ENCODE measurements around the gene ACVR2B.

The ACVR2B gene

DNA sequence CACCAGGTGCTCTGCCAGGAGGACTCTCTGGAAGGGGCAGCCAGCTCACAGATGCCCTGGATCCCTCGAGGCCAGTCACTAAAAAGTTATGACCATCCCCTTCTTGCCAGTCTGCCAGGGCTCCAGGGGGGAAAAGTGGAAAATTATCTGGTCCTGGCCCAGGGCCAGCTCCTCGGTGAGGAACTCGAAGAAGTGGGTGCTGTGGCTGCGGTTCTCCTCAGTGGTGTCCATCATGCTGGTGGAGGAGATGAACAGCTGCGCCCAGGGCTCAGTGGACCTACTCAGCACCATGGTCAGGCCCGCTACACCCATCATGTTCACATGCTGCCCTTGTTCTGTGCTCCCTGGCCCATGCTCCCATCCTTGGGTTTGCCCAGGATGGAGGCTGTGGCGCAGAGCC is 61.7 kb downstream of the ACVR2B start:
- TF ChIP-seq, protein P1, sequence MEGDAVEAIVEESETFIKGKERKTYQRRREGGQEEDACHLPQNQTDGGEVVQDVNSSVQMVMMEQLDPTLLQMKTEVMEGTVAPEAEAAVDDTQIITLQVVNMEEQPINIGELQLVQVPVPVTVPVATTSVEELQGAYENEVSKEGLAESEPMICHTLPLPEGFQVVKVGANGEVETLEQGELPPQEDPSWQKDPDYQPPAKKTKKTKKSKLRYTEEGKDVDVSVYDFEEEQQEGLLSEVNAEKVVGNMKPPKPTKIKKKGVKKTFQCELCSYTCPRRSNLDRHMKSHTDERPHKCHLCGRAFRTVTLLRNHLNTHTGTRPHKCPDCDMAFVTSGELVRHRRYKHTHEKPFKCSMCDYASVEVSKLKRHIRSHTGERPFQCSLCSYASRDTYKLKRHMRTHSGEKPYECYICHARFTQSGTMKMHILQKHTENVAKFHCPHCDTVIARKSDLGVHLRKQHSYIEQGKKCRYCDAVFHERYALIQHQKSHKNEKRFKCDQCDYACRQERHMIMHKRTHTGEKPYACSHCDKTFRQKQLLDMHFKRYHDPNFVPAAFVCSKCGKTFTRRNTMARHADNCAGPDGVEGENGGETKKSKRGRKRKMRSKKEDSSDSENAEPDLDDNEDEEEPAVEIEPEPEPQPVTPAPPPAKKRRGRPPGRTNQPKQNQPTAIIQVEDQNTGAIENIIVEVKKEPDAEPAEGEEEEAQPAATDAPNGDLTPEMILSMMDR (IDR thresholded peaks at IDR 0.05; ENCODE audit: low read depth, low read length), result no peak
- DNase-seq (ENCODE audit: extremely low read depth, low read depth), result no peak

DNA sequence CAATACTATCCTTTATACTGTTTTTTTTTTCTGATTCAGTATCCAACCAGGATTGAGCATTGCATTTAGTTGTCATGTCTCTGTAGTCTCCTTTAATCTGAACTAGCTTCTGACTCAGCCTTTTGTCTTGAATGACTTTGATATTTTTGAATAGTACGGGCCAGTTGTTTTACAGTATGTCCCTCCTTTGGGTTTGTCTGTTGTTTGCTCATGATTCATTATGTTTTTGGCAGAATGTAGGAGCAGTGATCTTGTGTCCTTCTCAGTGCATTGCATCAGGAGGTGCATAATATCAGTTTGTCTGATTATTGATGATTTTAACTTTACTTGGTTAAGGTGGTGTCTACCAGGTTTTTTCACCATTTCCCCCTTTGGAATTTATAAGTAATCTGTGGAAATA is 63.0 kb downstream of the ACVR2B start:
- DNase-seq (ENCODE audit: extremely low read depth, low read depth), result no peak
- TF ChIP-seq, protein P1 (IDR thresholded peaks at IDR 0.05; ENCODE audit: low read depth, low read length), result no peak

DNA sequence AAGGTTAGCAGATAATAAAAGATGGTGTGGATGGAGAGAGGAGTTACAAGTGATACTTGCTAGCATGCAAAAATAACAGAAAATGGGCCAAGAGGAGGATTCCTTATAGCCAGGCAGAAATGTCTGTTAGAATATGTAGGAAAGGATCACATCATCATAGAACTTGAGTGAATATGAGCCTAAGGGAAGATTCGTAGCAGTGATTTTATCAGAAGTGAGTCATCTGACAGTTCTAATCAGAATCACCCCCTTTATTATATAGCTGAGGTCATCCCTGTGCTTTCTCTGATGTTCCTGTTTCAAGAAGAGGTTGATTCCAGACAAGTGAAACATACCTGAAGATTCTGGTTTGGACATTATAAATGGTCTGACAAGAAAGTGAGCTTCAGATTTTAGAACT is 65.3 kb downstream of the ACVR2B start:
- TF ChIP-seq, protein P1 (IDR thresholded peaks at IDR 0.05; ENCODE audit: low read depth, low read length), result no peak
- DNase-seq (ENCODE audit: extremely low read depth, low read depth), result no peak

DNA sequence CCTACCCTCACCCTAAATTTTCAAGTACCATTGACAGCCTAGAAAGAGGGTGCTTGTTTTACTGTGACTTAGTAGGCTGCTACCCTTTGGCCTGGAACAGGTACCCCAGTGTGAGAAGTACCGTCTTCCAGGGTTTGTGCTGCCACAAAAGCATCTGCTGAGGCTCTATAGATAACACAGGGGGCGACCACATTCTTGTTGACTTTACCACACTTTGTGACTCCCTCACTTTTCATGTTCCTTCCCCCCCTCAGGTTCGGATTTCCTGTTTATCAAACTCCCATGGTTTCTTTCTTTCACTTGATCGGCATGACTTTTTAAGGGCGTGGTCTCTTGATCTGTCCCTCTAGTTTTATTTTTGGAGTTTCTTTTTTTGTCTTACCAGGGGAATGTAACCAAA is 66.0 kb downstream of the ACVR2B start:
- TF ChIP-seq, protein P1 (IDR thresholded peaks at IDR 0.05; ENCODE audit: low read depth, low read length), result no peak
- no peak for DNase-seq (ENCODE audit: extremely low read depth, low read depth)

DNA sequence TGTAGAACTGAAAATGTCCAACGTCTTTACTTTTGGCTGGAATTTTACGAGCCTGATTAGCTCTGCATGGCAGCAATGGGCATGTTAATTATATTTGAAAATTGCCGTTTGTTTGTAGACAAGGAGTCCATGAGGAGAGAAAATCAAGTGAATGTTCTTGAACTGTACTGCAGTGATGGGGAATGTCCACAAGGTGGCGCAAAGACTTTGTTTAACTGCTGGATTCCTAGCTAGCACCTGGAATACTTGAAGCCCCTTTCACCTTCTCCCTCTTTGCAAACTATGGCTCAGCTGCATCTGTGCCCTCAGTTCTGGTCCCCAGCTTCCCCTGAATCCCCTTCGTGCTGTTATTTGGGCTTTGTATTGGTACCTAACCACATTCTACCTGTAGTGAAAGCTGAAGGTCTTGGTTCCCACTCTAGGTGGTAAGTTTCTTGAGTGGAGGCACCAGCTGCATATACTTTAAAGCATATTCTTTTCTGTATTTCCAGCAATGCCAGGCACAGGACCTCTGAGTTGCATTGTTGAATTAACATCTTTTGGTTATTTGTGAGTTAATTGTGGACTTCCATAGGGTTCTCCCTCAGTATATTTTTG is 67.8 kb downstream of the ACVR2B start:
- DNase-seq (ENCODE audit: extremely low read depth, low read depth), result peak; percentile 30
- TF ChIP-seq, protein P1 (IDR thresholded peaks at IDR 0.05; ENCODE audit: low read depth, low read length), result peak; percentile 95

DNA sequence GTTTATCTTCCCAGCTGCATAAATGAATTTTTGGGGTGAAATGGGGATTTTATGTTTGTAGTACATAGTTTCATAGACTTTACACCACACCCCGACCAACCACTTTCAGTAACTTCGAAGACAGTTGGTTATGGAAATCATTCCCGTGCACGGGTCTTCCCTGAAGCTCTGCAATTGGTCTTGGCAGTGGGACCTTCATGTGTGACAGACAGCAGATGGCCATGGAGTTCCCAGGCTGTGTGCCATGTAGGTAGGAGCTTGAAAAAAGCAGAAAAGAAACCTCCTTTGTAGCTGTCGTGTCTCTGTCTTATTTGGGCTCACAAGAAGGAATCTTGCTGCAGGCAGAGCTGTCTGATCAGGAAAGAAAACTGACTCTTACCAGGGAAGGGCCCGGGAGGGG is 68.3 kb downstream of the ACVR2B start:
- no peak for DNase-seq (ENCODE audit: extremely low read depth, low read depth)
- TF ChIP-seq, protein P1 (IDR thresholded peaks at IDR 0.05; ENCODE audit: low read depth, low read length), result no peak

DNA sequence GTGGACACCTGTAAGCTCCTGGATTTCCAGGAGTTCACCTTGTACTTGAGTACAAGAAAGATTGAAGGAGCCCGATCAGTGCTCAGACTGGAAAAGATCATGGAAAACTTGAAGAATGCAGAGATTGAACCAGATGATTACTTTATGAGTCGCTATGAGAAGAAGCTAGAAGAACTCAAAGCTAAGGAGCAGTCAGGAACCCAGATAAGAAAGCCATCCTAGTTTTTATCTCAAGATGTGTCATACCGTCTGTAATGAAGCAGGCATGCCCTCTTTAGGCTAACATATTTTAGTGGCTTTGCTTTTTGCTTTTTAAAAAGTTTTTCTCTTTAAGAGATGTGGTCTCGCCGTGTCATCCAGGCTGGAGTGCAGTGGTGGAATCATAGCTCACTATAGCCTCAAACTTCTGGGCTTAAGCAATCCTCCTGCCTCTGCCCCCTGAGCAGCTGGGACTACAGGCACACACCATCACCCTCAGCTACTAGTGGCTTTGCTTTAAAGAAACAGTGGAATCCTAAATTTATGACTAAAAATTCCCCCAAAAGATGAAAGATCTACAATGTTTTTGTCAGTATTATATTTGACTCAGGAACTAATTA is 70.5 kb downstream of the ACVR2B start:
- DNase-seq (ENCODE audit: extremely low read depth, low read depth), result no peak
- TF ChIP-seq, protein P1 (IDR thresholded peaks at IDR 0.05; ENCODE audit: low read depth, low read length), result no peak

All from AG09319 (cell line).